RKO (cell line): ENCODE measurements around the gene MAGEA4.

Experiments
- DNase-seq: peaks from one replicate; pipeline ENCODE4 v3.0.0-alpha.2; 2016; ENCODE audit warnings: low spot score

Gene MAGEA4

DNA sequence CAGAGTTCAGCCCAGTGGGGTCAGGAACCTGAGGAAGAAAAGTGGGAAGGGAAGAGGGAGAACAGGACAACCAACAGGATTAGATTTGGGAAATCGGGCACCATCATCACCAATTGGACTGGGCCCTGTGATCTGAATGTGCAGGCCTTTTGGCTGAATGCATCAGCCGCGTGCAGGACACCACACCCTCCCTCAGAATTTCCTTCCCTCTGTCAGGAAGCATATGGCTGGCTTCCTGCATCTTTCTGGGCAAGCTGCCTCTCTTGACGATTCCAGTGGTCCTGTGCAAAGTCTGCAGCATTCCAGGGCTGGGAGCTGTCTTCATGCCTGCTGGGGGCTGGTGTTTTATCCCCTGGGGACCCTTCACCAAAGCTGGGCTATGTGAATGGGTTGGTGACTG, 16.4 kb downstream of the MAGEA4 start:
- no peak for DNase-seq

DNA sequence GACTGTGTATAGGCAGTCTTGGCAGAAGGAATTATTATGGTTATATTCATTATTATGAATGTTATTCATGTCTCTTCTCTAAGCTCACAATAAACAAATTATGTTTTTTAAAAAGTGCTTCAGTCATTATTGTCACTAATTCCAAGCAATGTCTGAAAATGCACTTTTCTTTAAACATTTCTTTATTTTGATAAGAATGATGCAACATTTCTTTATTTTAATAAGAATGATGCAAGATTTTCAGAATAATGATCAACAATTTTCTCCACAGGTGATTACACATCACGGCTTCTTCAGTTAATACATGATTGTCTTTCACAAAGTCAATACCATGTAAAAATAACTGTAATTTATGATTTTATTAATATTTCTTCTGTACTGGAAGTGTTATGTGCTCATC, 22.7 kb downstream of the MAGEA4 start:
- no peak for DNase-seq

DNA sequence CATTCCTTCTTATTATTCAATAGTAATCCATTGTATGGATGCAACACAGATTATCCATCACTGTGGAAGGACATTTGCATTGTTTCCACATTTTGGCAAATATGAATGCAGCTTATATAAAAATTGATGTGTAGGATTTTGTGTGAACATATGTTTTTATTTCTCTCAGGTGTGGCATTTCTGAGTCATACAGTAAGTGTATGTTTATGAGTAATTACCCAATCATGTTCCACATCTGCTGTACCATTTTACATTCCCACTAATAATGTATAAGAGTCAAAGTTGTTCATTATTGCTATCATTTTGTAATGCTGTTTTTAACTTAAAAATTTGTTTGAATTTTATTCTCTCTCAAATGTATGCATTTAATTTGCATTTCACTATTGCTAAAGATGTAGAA, 25.5 kb downstream of the MAGEA4 start:
- DNase-seq: no peak

DNA sequence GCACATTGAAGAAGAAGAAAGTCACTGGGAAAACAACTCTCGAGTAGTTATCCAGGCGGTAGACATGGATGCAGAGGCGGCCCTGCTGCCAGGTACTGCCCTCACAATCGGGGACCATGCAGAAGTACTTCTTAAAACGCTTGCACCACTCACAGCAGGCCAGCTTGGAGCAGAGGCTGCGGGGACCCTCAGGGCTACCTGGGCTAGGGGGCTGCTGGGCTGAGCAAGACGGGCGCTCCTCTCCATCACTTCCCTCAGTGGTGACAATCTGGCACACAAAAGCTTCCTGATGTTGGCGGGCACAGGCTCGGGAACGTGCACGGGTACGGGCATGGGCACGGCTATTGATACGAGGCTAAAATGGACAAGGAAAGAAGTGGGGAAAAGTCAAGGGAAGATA, 42.0 kb downstream of the MAGEA4 start:
- DNase-seq: no peak

DNA sequence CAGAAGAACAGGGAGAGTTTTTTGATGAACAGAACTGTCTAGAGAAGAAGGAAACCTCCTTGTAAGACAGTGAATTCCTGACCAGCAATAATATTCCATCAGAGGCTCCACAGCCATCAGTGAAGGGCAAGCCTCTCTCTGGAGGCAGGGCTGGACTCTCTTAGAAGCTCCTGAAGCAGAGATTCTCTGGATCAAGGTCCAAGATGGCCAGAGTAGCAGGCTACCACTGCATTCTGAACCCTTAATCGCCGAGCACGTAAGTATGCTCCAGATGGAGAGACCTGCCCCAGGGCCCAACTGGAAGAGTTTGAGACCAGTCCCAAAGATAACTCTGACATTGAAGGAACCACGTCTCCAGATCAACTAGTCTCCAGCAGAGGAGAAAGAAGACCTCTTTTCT, 45.4 kb downstream of the MAGEA4 start:
- no peak for DNase-seq

DNA sequence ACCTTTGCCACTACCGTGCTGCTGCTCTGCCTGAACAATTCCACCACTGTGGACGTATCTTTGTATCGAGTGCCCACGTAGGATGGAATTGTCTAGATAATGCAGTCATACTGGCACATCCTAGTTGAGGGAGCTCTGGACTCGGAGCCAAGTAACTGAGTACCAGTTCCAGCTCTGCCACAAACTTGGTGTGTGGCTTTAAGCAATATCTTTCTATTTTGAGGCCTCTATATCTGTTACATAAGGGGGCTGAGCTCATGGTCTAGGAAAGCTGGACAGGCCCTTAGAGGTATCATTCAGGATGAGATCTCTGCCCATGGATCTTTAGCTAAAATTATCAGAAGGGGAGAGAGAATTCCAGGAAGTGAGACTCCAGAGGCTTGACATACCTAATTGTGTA, 49.3 kb downstream of the MAGEA4 start:
- DNase-seq: no peak

DNA sequence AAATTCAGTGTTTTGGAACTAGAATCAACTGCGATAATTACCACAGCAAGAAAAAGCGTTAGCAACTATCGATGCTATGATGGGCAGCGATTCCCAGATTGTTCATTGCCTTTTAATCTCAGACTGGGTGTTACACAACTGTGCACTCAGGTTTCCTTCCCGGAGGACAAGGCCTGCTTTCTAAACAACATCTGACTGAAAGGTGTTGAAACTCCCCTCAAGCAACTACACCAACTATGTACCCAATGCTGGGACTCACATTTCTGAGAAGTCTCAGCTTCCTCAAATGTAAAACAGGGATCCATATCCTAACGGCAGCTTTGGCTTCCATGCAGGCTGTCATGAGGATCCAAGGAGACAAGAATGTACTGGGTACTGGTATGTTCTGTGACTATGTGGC, 53.5 kb downstream of the MAGEA4 start:
- DNase-seq: no peak

DNA sequence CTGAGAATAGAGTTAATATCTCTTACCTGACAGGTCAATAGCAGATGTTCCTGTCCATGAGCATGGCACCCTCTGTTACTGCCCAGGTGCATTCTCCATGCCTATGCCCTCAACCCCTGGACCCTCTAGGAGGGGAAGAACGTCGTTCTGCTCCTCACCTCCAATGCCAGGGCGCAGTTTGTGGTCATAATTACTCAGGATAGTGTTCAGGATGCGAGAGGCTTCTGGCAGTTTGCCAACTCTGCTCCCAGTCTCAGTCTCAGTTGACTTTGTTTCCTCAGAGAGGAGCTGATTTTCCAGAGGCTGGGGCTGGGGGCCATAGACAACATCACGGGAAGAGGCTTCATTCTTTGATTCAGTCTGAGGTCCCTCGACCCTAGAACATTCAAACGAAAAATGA, 57.3 kb downstream of the MAGEA4 start:
- DNase-seq: no peak

DNA sequence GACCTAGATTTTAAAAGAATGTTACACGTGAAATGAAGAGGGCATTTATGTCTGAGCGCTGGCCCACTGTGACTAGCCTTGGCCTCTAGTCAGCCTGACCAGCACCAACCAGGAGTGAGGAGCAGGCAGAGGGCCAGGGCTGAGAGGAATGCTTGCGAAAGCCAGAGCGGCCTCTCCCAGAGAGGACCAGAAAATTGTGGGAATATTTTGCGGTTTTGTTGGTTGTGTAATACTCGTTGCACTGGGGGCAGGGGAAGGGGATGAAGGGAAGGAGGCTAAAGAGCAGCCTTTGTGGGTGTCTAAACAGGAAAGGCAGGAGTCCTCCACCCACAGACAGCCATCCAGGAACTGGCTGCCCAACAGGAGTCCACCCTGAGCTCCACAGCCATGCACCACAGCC, 58.0 kb downstream of the MAGEA4 start:
- DNase-seq: no peak

DNA sequence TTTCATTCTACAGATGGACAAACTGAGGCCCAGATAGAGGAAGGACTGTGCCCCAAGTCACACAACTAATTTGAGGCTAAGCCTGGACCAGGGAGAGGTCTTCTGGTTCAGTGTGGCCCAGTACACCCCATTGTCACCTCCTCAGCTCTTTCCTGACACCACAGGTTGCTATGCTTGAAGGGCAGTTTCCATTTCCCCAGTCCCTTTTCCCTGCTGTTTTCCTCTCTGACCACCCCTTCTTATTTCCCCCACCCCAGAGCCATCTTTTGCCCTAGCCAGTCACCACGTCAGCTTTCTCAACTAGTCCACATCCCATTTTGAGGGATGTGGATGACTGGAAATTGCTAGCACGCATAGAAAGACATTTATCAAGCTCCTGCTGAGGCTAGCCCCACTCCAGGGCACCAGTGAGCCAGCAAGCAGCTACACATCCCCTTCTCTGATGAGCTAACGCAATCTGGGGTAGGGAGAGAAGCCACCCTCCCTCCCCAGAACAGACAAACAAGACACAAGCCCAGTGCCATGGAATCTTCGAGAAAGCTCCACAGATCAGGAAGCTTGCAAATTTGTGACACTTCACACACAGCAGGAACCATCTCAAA, 60.5 kb downstream of the MAGEA4 start:
- no peak for DNase-seq

DNA sequence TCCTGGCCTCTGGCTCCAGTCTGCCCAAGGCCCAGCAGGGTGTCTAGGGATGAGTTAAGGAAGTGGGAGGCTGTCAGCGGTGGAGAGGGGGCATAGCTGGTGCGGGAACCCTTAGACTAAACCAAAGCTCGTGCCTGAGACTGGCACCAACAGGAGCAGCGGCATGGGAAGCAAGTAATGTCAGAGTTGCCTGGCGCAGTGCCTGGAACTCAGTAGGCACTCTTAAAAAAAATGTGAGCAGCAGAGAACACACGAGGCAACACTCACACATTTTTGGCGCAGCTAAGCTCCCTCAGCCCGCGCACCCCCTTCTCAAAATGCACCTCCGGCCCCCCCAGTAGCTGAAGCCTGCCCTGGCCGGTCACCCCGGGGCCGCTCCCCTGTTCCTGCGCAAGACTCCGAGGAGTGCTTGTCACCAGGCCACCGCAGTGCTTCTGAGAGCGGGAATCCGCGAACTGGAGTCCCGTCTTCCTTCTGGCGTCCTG, 61.2 kb downstream of the MAGEA4 start:
- DNase-seq: no peak
